GM12878 (cell line): ENCODE data around the gene TRPC4. TPM values are rescaled to one million over a fixed set of nuclear protein-coding genes. Genes with fewer than 3 reads are reported as not detected.

Experiments used
- ATAC-seq: fragments of 200-7000 bp; cut with Tn5 transposase; 3 replicates; pipeline ENCODE4 v1.9.1; 2020; ENCODE audit warnings: mild to moderate bottlenecking, moderate library complexity
- BruUV-seq: library from RNA; stranded (reverse); fragments of 400-500 nt; replicated peaks from 2 replicates; lab custom pipeline; 2021; lab: Mats Ljungman, UMichigan
- CTCF ChIA-PET: fragments of 300-600 bp; sonication (Branson Sonifier 250); formaldehyde crosslinking; extraction: SDS; loops from one replicate; lab custom pipeline; 2021; ENCODE audit warnings: inconsistent platforms; lab: Yijun Ruan, JAX
- POLR2A ChIA-PET: fragments of 350-600 bp; formaldehyde crosslinking; extraction: SDS; loops from one replicate; lab custom pipeline; 2021; ENCODE audit warnings: inconsistent platforms; lab: Charles Lee
- RAD21 ChIA-PET: fragments of 300-600 bp; sonication (Branson Sonifier 250); formaldehyde crosslinking; loops from one replicate; lab custom pipeline; 2023; ENCODE audit warnings: antibody characterized with exemption; ENCODE audit not compliant: unreplicated experiment; lab: Charles Lee
- SMC1A ChIA-PET: fragments of 300-600 bp; sonication (Branson Sonifier 250); formaldehyde crosslinking; loops from one replicate; lab custom pipeline; 2023; ENCODE audit not compliant: unreplicated experiment, uncharacterized antibody; lab: Charles Lee
- DNase-seq: peaks from one replicate; pipeline ENCODE4 v3.0.0-alpha.2; 2011; ENCODE audit warnings: low read depth, low spot score
- FAIRE-seq: peaks from 3 replicates; lab custom pipeline; 2011; peaks lifted over from hg19 to GRCh38; lab: Jason Lieb, UNC
- H2AFZ ChIP-seq: 2 replicates; pipeline ENCODE4 v1.6.0; 2011; ENCODE audit warnings: low read depth, low read length, control low read depth; ENCODE audit not compliant: control insufficient read depth
- H3K27ac ChIP-seq: 2 replicates; pipeline ENCODE4 v1.5.1; 2011; ENCODE audit warnings: control low read depth; ENCODE audit not compliant: control insufficient read depth, insufficient read depth
- H3K27me3 ChIP-seq, 2 experiments: replicated peaks in 1 of 2; 2 replicates each; pipeline versions ENCODE4 v1.6.0 to v1.6.1; 2011; ENCODE audit warnings: low read length in 1 of 2; ENCODE audit not compliant: control insufficient read depth in 2 of 2, insufficient read depth in 2 of 2
- H3K36me3 ChIP-seq, 2 experiments: 2 replicates each; pipeline ENCODE4 v1.5.1; 2011; ENCODE audit warnings: low read length in 1 of 2; ENCODE audit not compliant: control insufficient read depth in 2 of 2, insufficient read depth in 2 of 2
- H3K4me1 ChIP-seq: 2 replicates; pipeline ENCODE4 v1.6.1; 2011; ENCODE audit warnings: mild to moderate bottlenecking, low read length, moderate library complexity, mixed read lengths; ENCODE audit not compliant: control insufficient read depth, insufficient read depth
- H3K4me2 ChIP-seq: 2 replicates; pipeline ENCODE4 v1.6.0; 2011; ENCODE audit warnings: control low read depth; ENCODE audit not compliant: control insufficient read depth, insufficient read depth
- H3K4me3 ChIP-seq: fragments of 200-600 bp; sonication (generic); 2 replicates; pipeline ENCODE4 v1.5.1; 2016
- H3K79me2 ChIP-seq: 2 replicates; pipeline ENCODE4 v1.6.0; 2011; ENCODE audit warnings: low read length; ENCODE audit not compliant: control insufficient read depth, insufficient read depth
- H3K9ac ChIP-seq: 2 replicates; pipeline ENCODE4 v1.8.0; 2011; ENCODE audit warnings: low read length, control low read depth, mixed read lengths; ENCODE audit not compliant: control insufficient read depth, insufficient read depth
- H3K9me3 ChIP-seq: replicated peaks from 3 replicates; pipeline ENCODE4 v1.5.1; 2011; ENCODE audit warnings: mild to moderate bottlenecking, low read length; ENCODE audit not compliant: control insufficient read depth, insufficient read depth
- H4K20me1 ChIP-seq: 2 replicates; pipeline ENCODE4 v1.6.0; 2011; ENCODE audit not compliant: control insufficient read depth, insufficient read depth
- CBFB ChIP-seq: IDR thresholded peaks from 2 replicates; pipeline ENCODE4 v1.6.1; 2016; ENCODE audit warnings: antibody characterized with exemption, low read depth
- CHD1 ChIP-seq: IDR thresholded peaks from 2 replicates; pipeline ENCODE4 v1.6.1; 2012; ENCODE audit warnings: low read depth, low read length, improper control_type of control experiment
- ESRRA ChIP-seq: IDR thresholded peaks from 2 replicates; pipeline ENCODE4 v1.6.1; 2012; ENCODE audit warnings: mild to moderate bottlenecking, low read length, improper control_type of control experiment
- HDAC2 ChIP-seq: fragments of 200-600 bp; sonication (generic); IDR thresholded peaks from 2 replicates; pipeline ENCODE4 v1.6.1; 2017
- JUND ChIP-seq: IDR thresholded peaks from 2 replicates; pipeline ENCODE4 v1.6.1; 2012; ENCODE audit warnings: low read depth, mild to moderate bottlenecking, low read length, improper control_type of control experiment, moderate library complexity
- KLF5 ChIP-seq: fragments of 450-650 bp; IDR thresholded peaks from 2 replicates; pipeline ENCODE4 v1.6.1; 2014; ENCODE audit warnings: mild to moderate bottlenecking; ENCODE audit not compliant: partially characterized antibody
- MEF2B ChIP-seq: fragments of 450-650 bp; IDR thresholded peaks from 2 replicates; pipeline ENCODE4 v1.6.1; 2018; ENCODE audit warnings: mild to moderate bottlenecking, moderate library complexity; ENCODE audit not compliant: partially characterized antibody, poor library complexity, severe bottlenecking
- MTA2 ChIP-seq: fragments of 450-650 bp; IDR thresholded peaks from 2 replicates; pipeline ENCODE4 v1.6.1; 2016; ENCODE audit warnings: low read depth, mild to moderate bottlenecking, moderate library complexity
- RUNX3 ChIP-seq: IDR thresholded peaks from 2 replicates; pipeline ENCODE4 v1.6.1; 2012; ENCODE audit warnings: low read length, inconsistent platforms
- YBX1 ChIP-seq: fragments of 450-650 bp; IDR thresholded peaks from 2 replicates; pipeline ENCODE4 v1.6.1; 2016; ENCODE audit warnings: antibody characterized with exemption
- WGBS: methylation state at CpG from one replicate; pipeline ENCODE4 v1.1.6; 2016; ENCODE audit warnings: low lambda C conversion rate; ENCODE audit not compliant: insufficient replicate concordance, insufficient coverage; ENCODE audit errors: missing lambda C conversion rate; 5-methylcytosine and 5-hydroxymethylcytosine counted together
- in situ Hi-C: fragments of 300-500 bp; cut with MboI; formaldehyde crosslinking; loops from 9 replicates; pipeline ENCODE4 v1.14.3; 2018; ENCODE audit warnings: mixed read lengths
- intact Hi-C: fragments of 100-400 bp; cut with micrococcal nuclease; formaldehyde crosslinking; loops from one replicate; pipeline ENCODE4 v1.14.2; 2022; ENCODE audit not compliant: unreplicated experiment
- polyA plus RNA-seq, 11 experiments: library from polyadenylated mRNA; depleted of rRNA in 4 of 11; unstranded in 6 of 11; stranded (reverse) in 5 of 11; fragments of >200 nt; fragmentation: Nextera tagmentation in 4 of 11; fragmentation: Illumina TruSeq in 1 of 11; extraction: Ambion mirVana in 4 of 11; extraction: Trizol in 1 of 11; gene quantifications; 1 replicate in 1 of 11; 2 replicates in 10 of 11; pipeline versions ENCODE4 v1.2.1 to v1.2.3, GENCODE V29; 2011 to 2016; ENCODE audit warnings: inconsistent platforms in 2 of 11, missing spikeins in 2 of 11, low read depth in 1 of 11
- small RNA-seq: library from RNA; depleted of rRNA; stranded (forward); fragments of <200 nt; gene quantifications from one replicate; pipeline ENCODE3, GENCODE V24; 2014
- total RNA-seq, 4 experiments: library from RNA; depleted of rRNA in 3 of 4; stranded (reverse); fragments of >200 nt in 3 of 4; fragmentation: Illumina TruSeq in 1 of 4; extraction: Trizol in 1 of 4; gene quantifications; 2 replicates each; pipeline versions ENCODE4 v1.2.1 to v1.2.3, GENCODE V29; 2013 to 2021
- TF ChIP-seq, protein P1 (sequence below): IDR thresholded peaks from 2 replicates; pipeline ENCODE4 v1.6.1; 2011; ENCODE audit warnings: borderline replicate concordance, low read depth, mild to moderate bottlenecking, moderate library complexity, mixed read lengths, low read length; ENCODE audit not compliant: insufficient read depth; ENCODE audit errors: extremely low read length
- TF ChIP-seq, protein P2 (sequence below): fragments of 450-650 bp; IDR thresholded peaks from 2 replicates; pipeline ENCODE4 v1.6.1; 2017; ENCODE audit warnings: mild to moderate bottlenecking

The TRPC4 gene
- total and polyA plus RNA-seq, 10 of the 15 experiments (the other 5 are each of a cell fraction or from before 2014, with no cell fraction given): not detected

DNA sequence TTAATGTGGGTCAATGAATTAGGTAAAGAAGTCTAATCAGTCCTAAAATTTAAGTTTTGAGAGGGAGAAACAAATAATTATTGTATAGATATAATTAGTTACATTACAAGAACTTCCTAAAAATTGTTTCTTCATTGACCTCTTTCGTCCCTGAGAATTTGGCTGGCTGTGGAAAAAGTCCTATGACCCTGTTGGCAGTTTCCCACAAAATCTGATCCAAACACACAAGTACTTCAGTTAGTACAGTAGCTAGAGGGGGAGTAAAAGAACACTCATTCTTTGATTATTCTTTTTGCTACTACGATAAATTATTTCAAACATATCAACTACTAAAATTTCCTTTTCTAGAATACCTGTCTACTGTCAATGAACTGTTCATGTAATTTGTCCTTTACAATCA lies 282.3 kb downstream of the TRPC4 start:
- ChIA-PET SMC1A (no interaction called here), CTCF (no interaction called here), POLR2A (no interaction called here), RAD21 (no interaction called here)
- in situ Hi-C loops: no loop called here
- WGBS: 0% methylated on average over 2 of the region's 2 CpGs
- FAIRE-seq: no peak
- Histone ChIP-seq H2AFZ (no peak overlapping the region), H4K20me1 (no peaks in the 10 kb centered on the region), H3K79me2 (no peaks in the 10 kb centered on the region), H3K27me3 (no peaks in the 10 kb centered on the region), H3K27ac (no peak overlapping the region), H3K4me2 (no peak overlapping the region), H3K36me3 (no peaks in the 10 kb centered on the region), H3K4me3 (no peak overlapping the region), H3K9ac (no peak overlapping the region), H3K9me3 (no peaks in the 10 kb centered on the region), H3K4me1 (no peaks in the 10 kb centered on the region)
- DNase-seq: no peak
- intact Hi-C loops: no loop called here
- no peak for ATAC-seq
- TF ChIP-seq HDAC2 (no peak), MTA2 (no peak), RUNX3 (no peak), CHD1 (no peak), YBX1 (no peak), CBFB (no peak), KLF5 (no peak), ESRRA (no peak), MEF2B (no peak), JUND (no peak)
- TF ChIP-seq, protein P1, sequence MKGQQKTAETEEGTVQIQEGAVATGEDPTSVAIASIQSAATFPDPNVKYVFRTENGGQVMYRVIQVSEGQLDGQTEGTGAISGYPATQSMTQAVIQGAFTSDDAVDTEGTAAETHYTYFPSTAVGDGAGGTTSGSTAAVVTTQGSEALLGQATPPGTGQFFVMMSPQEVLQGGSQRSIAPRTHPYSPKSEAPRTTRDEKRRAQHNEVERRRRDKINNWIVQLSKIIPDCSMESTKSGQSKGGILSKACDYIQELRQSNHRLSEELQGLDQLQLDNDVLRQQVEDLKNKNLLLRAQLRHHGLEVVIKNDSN: no peak
- TF ChIP-seq, protein P2, sequence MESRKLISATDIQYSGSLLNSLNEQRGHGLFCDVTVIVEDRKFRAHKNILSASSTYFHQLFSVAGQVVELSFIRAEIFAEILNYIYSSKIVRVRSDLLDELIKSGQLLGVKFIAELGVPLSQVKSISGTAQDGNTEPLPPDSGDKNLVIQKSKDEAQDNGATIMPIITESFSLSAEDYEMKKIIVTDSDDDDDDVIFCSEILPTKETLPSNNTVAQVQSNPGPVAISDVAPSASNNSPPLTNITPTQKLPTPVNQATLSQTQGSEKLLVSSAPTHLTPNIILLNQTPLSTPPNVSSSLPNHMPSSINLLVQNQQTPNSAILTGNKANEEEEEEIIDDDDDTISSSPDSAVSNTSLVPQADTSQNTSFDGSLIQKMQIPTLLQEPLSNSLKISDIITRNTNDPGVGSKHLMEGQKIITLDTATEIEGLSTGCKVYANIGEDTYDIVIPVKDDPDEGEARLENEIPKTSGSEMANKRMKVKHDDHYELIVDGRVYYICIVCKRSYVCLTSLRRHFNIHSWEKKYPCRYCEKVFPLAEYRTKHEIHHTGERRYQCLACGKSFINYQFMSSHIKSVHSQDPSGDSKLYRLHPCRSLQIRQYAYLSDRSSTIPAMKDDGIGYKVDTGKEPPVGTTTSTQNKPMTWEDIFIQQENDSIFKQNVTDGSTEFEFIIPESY: no peak
- BruUV-seq: no TSS peak

Small RNA genes lying within 50 kb of the gene (small RNA-seq; reads per million reads assigned to genes)
- gene RNA5SP26: not detected
